GM12878 (cell line): ENCODE measurements around the gene CNOT11. TPM values are rescaled to one million over a fixed set of nuclear protein-coding genes. Genes with fewer than 3 reads are reported as not detected.

ENCODE experiments used
- ATAC-seq: fragments of 200-7000 bp; cut with Tn5 transposase; 3 replicates; pipeline ENCODE4 v1.9.1; 2020; ENCODE audit warnings: mild to moderate bottlenecking, moderate library complexity
- BruUV-seq: library from RNA; stranded (reverse); fragments of 400-500 nt; replicated peaks from 2 replicates; lab custom pipeline; 2021; lab: Mats Ljungman, UMichigan
- CTCF ChIA-PET: fragments of 300-600 bp; sonication (Branson Sonifier 250); formaldehyde crosslinking; extraction: SDS; loops from one replicate; lab custom pipeline; 2021; ENCODE audit warnings: inconsistent platforms; lab: Yijun Ruan, JAX
- POLR2A ChIA-PET: fragments of 350-600 bp; formaldehyde crosslinking; extraction: SDS; loops from one replicate; lab custom pipeline; 2021; ENCODE audit warnings: inconsistent platforms; lab: Charles Lee
- RAD21 ChIA-PET: fragments of 300-600 bp; sonication (Branson Sonifier 250); formaldehyde crosslinking; loops from one replicate; lab custom pipeline; 2023; ENCODE audit warnings: antibody characterized with exemption; ENCODE audit not compliant: unreplicated experiment; lab: Charles Lee
- SMC1A ChIA-PET: fragments of 300-600 bp; sonication (Branson Sonifier 250); formaldehyde crosslinking; loops from one replicate; lab custom pipeline; 2023; ENCODE audit not compliant: unreplicated experiment, uncharacterized antibody; lab: Charles Lee
- DNase-seq: peaks from one replicate; pipeline ENCODE4 v3.0.0-alpha.2; 2011; ENCODE audit warnings: low read depth, low spot score
- FAIRE-seq: peaks from 3 replicates; lab custom pipeline; 2011; peaks lifted over from hg19 to GRCh38; lab: Jason Lieb, UNC
- H2AFZ ChIP-seq: 2 replicates; pipeline ENCODE4 v1.6.0; 2011; ENCODE audit warnings: low read depth, low read length, control low read depth; ENCODE audit not compliant: control insufficient read depth
- H3K27ac ChIP-seq: 2 replicates; pipeline ENCODE4 v1.5.1; 2011; ENCODE audit warnings: control low read depth; ENCODE audit not compliant: control insufficient read depth, insufficient read depth
- H3K27me3 ChIP-seq, 2 experiments: replicated peaks in 1 of 2; 2 replicates each; pipeline versions ENCODE4 v1.6.0 to v1.6.1; 2011; ENCODE audit warnings: low read length in 1 of 2; ENCODE audit not compliant: control insufficient read depth in 2 of 2, insufficient read depth in 2 of 2
- H3K36me3 ChIP-seq, 2 experiments: 2 replicates each; pipeline ENCODE4 v1.5.1; 2011; ENCODE audit warnings: low read length in 1 of 2; ENCODE audit not compliant: control insufficient read depth in 2 of 2, insufficient read depth in 2 of 2
- H3K4me1 ChIP-seq: 2 replicates; pipeline ENCODE4 v1.6.1; 2011; ENCODE audit warnings: mild to moderate bottlenecking, low read length, moderate library complexity, mixed read lengths; ENCODE audit not compliant: control insufficient read depth, insufficient read depth
- H3K4me2 ChIP-seq: 2 replicates; pipeline ENCODE4 v1.6.0; 2011; ENCODE audit warnings: control low read depth; ENCODE audit not compliant: control insufficient read depth, insufficient read depth
- H3K4me3 ChIP-seq: fragments of 200-600 bp; sonication (generic); 2 replicates; pipeline ENCODE4 v1.5.1; 2016
- H3K79me2 ChIP-seq: 2 replicates; pipeline ENCODE4 v1.6.0; 2011; ENCODE audit warnings: low read length; ENCODE audit not compliant: control insufficient read depth, insufficient read depth
- H3K9ac ChIP-seq: 2 replicates; pipeline ENCODE4 v1.8.0; 2011; ENCODE audit warnings: low read length, control low read depth, mixed read lengths; ENCODE audit not compliant: control insufficient read depth, insufficient read depth
- H3K9me3 ChIP-seq: replicated peaks from 3 replicates; pipeline ENCODE4 v1.5.1; 2011; ENCODE audit warnings: mild to moderate bottlenecking, low read length; ENCODE audit not compliant: control insufficient read depth, insufficient read depth
- H4K20me1 ChIP-seq: 2 replicates; pipeline ENCODE4 v1.6.0; 2011; ENCODE audit not compliant: control insufficient read depth, insufficient read depth
- BACH1 ChIP-seq: fragments of 450-650 bp; IDR thresholded peaks from 2 replicates; pipeline ENCODE4 v1.6.1; 2017; ENCODE audit warnings: mild to moderate bottlenecking, borderline replicate concordance
- BCLAF1 ChIP-seq: fragments of 450-650 bp; IDR thresholded peaks from 2 replicates; pipeline ENCODE4 v1.6.1; 2017; ENCODE audit warnings: antibody characterized with exemption, mild to moderate bottlenecking, moderate library complexity
- MXI1 ChIP-seq: fragments of 150-350 bp; IDR thresholded peaks from 2 replicates; pipeline ENCODE4 v1.6.1; 2011; ENCODE audit warnings: low read depth, mild to moderate bottlenecking, inconsistent platforms, low read length, improper control_type of control experiment
- WGBS: methylation state at CpG from one replicate; pipeline ENCODE4 v1.1.6; 2016; ENCODE audit warnings: low lambda C conversion rate; ENCODE audit not compliant: insufficient replicate concordance, insufficient coverage; ENCODE audit errors: missing lambda C conversion rate; 5-methylcytosine and 5-hydroxymethylcytosine counted together
- in situ Hi-C: fragments of 300-500 bp; cut with MboI; formaldehyde crosslinking; loops from 9 replicates; pipeline ENCODE4 v1.14.3; 2018; ENCODE audit warnings: mixed read lengths
- intact Hi-C: fragments of 100-400 bp; cut with micrococcal nuclease; formaldehyde crosslinking; loops from one replicate; pipeline ENCODE4 v1.14.2; 2022; ENCODE audit not compliant: unreplicated experiment
- polyA plus RNA-seq, 11 experiments: library from polyadenylated mRNA; depleted of rRNA in 4 of 11; unstranded in 6 of 11; stranded (reverse) in 5 of 11; fragments of >200 nt; fragmentation: Nextera tagmentation in 4 of 11; fragmentation: Illumina TruSeq in 1 of 11; extraction: Ambion mirVana in 4 of 11; extraction: Trizol in 1 of 11; gene quantifications; 1 replicate in 1 of 11; 2 replicates in 10 of 11; pipeline versions ENCODE4 v1.2.1 to v1.2.3, GENCODE V29; 2011 to 2016; ENCODE audit warnings: inconsistent platforms in 2 of 11, missing spikeins in 2 of 11, low read depth in 1 of 11
- total RNA-seq, 4 experiments: library from RNA; depleted of rRNA in 3 of 4; stranded (reverse); fragments of >200 nt in 3 of 4; fragmentation: Illumina TruSeq in 1 of 4; extraction: Trizol in 1 of 4; gene quantifications; 2 replicates each; pipeline versions ENCODE4 v1.2.1 to v1.2.3, GENCODE V29; 2013 to 2021

The CNOT11 gene
- total and polyA plus RNA-seq, 10 of the 15 experiments (the other 5 are each of a cell fraction or from before 2014, with no cell fraction given) = 10.8 to 111 (median 50.5) TPM

- POLR2A ChIA-PET = interaction anchor here (1.1 to 1.5 kb wide), 3 partner anchors 9 to 28 kb away, joined by 3 to 5 read pairs (median 4); partner anchors contain the start of gene RNF149
- ATAC-seq = no peak
- no peak for TF ChIP-seq BACH1
- TF ChIP-seq BCLAF1 = no peak
- TF ChIP-seq MXI1 = no peak
- TF ChIP-seq, all 136 proteins: peak for 0
- FAIRE-seq (no peak), DNase-seq (no peak)
- Histone ChIP-seq H2AFZ (no peak overlapping the region), H3K9ac (no peak overlapping the region), H3K27me3 (no peaks in the 10 kb centered on the region), H3K36me3 (peaks cover 0 to 2% of the 10 kb centered on the region in 2 experiments; a peak in 1 of 4 replicates), H3K79me2 (no peaks in the 10 kb centered on the region; the same call in none of the 2 replicates), H3K4me3 (no peak overlapping the region), H3K27ac (no peak overlapping the region), H4K20me1 (no peaks in the 10 kb centered on the region), H3K9me3 (no peaks in the 10 kb centered on the region), H3K4me1 (peaks cover 10% of the 10 kb centered on the region; the same call in 1 of the 2 replicates), H3K4me2 (no peak overlapping the region)
- intact Hi-C loops (no loop called here), in situ Hi-C loops (loop anchor here (5.0 kb wide), 1 partner anchor 37 kb away; no protein-coding TSS in a partner anchor)
- BruUV-seq = no TSS peak
- WGBS = 60% methylated on average over 6 of the region's 6 CpGs
- ChIA-PET SMC1A (interaction anchor here (0.5 to 2.7 kb wide), 8 partner anchors 15 to 580 kb away, joined by 3 to 13 read pairs (median 4); no protein-coding TSS in a partner anchor), CTCF (interaction anchor here (1.9 kb wide), 1 partner anchor 9 kb away, joined by 6 read pairs; the partner anchor contains the start of gene RNF149), RAD21 (no interaction called here)
These were observed 46.9 kb downstream of the CNOT11 start for GRCh38 chr2:101299604-101300003.
